CD4-positive, alpha-beta T cell (primary cell): ENCODE data around the gene B4GALT2. TPM values are rescaled to one million over a fixed set of nuclear protein-coding genes. Genes with fewer than 3 reads are reported as not detected.

Source experiments
- ATAC-seq: fragments of 200-7000 bp; cut with Tn5 transposase; one replicate; pipeline ENCODE4 v1.10.0; 2022; ENCODE audit warnings: mild to moderate bottlenecking; ENCODE audit not compliant: poor library complexity
- CTCF ChIA-PET: fragments of 350-600 bp; sonication (Branson Sonifier 250); formaldehyde crosslinking; loops from one replicate; lab custom pipeline; 2021; ENCODE audit warnings: antibody characterized with exemption, inconsistent platforms; lab: Charles Lee
- POLR2A ChIA-PET: fragments of 350-600 bp; sonication (Branson Sonifier 250); formaldehyde crosslinking; loops from one replicate; lab custom pipeline; 2021; ENCODE audit warnings: antibody characterized with exemption, inconsistent platforms; lab: Charles Lee
- DNase-seq, 14 experiments: peaks; one replicate each; pipeline ENCODE4 v3.0.0-alpha.2; 2013 to 2020; ENCODE audit warnings: mixed read lengths in 2 of 14
- H3K27ac ChIP-seq, 2 donors: one replicate each; pipeline versions ENCODE4 v1.5.1 to v1.7.0; 2013; ENCODE audit warnings: low read length in 2 of 2, low read depth in 1 of 2, mild to moderate bottlenecking in 1 of 2
- H3K27me3 ChIP-seq, 2 experiments: 1 replicate in 1 of 2; 2 replicates in 1 of 2; pipeline versions ENCODE4 v1.6.1 to v1.7.0; 2013; ENCODE audit warnings: low read length in 2 of 2, control low read depth in 1 of 2, mild to moderate bottlenecking in 1 of 2, moderate library complexity in 1 of 2; ENCODE audit not compliant: insufficient read depth in 2 of 2, control insufficient read depth in 1 of 2
- H3K36me3 ChIP-seq: one replicate; pipeline ENCODE4 v1.6.1; 2013; ENCODE audit warnings: low read length, control low read depth; ENCODE audit not compliant: insufficient read depth
- H3K4me1 ChIP-seq: one replicate; pipeline ENCODE4 v1.6.1; 2013; ENCODE audit warnings: low read length, control low read depth; ENCODE audit not compliant: insufficient read depth
- H3K4me3 ChIP-seq: one replicate; pipeline ENCODE4 v1.5.1; 2013; ENCODE audit warnings: mild to moderate bottlenecking, low read length, moderate library complexity
- H3K9me3 ChIP-seq, 2 experiments: 1 replicate in 1 of 2; 2 replicates in 1 of 2; pipeline versions ENCODE4 v1.6.1 to v1.7.0; 2013; ENCODE audit warnings: low read length in 2 of 2, mild to moderate bottlenecking in 2 of 2, control low read depth in 1 of 2, moderate library complexity in 1 of 2; ENCODE audit not compliant: control insufficient read depth in 1 of 2, insufficient read depth in 1 of 2
- H3K27ac Mint-ChIP-seq: one replicate; pipeline ENCODE4 v1.8.0; 2020; ENCODE audit warnings: mixed read lengths
- H3K27me3 Mint-ChIP-seq: one replicate; pipeline ENCODE4 v1.8.0; 2021; ENCODE audit warnings: mixed read lengths
- H3K36me3 Mint-ChIP-seq: one replicate; pipeline ENCODE4 v1.8.0; 2021; ENCODE audit warnings: low read depth, mixed read lengths
- H3K4me1 Mint-ChIP-seq: one replicate; pipeline ENCODE4 v1.8.0; 2021; ENCODE audit warnings: low read depth, mixed read lengths
- H3K4me3 Mint-ChIP-seq: one replicate; pipeline ENCODE4 v1.8.0; 2020; ENCODE audit warnings: mild to moderate bottlenecking, mixed read lengths
- H3K9me3 Mint-ChIP-seq: one replicate; pipeline ENCODE4 v1.8.0; 2020; ENCODE audit warnings: mixed read lengths
- CTCF ChIP-seq: fragments of 200-600 bp; IDR thresholded peaks from one replicate; pipeline ENCODE4 v1.8.0; 2022; ENCODE audit warnings: antibody characterized with exemption, mild to moderate bottlenecking
- intact Hi-C, 2 experiments: fragments of 100-400 bp; cut with DNase I in 1 of 2; cut with micrococcal nuclease in 1 of 2; formaldehyde crosslinking; loops; one replicate each; pipeline versions ENCODE4 v1.15.1 to v1.9.0; 2023 to 2025; cut with DNase I, micrococcal nuclease
- total RNA-seq, 174 experiments: library from RNA in 2 of 174; stranded (reverse) in 2 of 174; gene quantifications; one replicate each; pipeline ENCODE4 v1.2.3 and lab custom pipeline; 2021 to 2026

The B4GALT2 gene
- total RNA-seq, 2 experiments from 2014 or later: 0.22 to 0.34 TPM

- DNase-seq (no peak), ATAC-seq (no peak)
- no peak for TF ChIP-seq CTCF
- peak overlapping the region; percentile 94 for H3K4me3 ChIP-seq
- no peaks in the 10 kb centered on the region for H3K9me3 Mint-ChIP-seq
- H3K27ac Mint-ChIP-seq: peak overlapping the region; percentile 91
- no peaks in the 10 kb centered on the region for H3K9me3 ChIP-seq
- CTCF ChIA-PET: interaction anchor here (0.5 to 2.2 kb wide), 3 partner anchors 11 to 717 kb away, joined by 3 to 24 read pairs (median 5); partner anchors contain the start of gene ARTN
- POLR2A ChIA-PET: interaction anchor here (0.9 to 1.7 kb wide), 6 partner anchors 24 to 295 kb away, joined by 3 to 7 read pairs (median 5); partner anchors contain the start of genes ATP6V0B, DPH2, KDM4A and ST3GAL3
- peaks cover 9% of the 10 kb centered on the region for H3K36me3 ChIP-seq
- H3K4me1 ChIP-seq: peaks cover 36% of the 10 kb centered on the region
- H3K27ac ChIP-seq: peak overlapping the region; percentile 93 to 94
- H3K4me1 Mint-ChIP-seq: peaks cover 56% of the 10 kb centered on the region
- H3K4me3 Mint-ChIP-seq: peak overlapping the region; percentile 91
- H3K27me3 ChIP-seq: no peaks in the 10 kb centered on the region
- peaks cover 15% of the 10 kb centered on the region for H3K36me3 Mint-ChIP-seq
- H3K27me3 Mint-ChIP-seq: no peaks in the 10 kb centered on the region
- intact Hi-C loops: loop anchor here (1.0 to 10.0 kb wide), 12 partner anchors 24 to 1131 kb away; partner anchors contain the start of genes ATP6V0B (in 2 of the 2), ST3GAL3 (in 2 of the 2), CCDC24 (in 1 of the 2) and DMAP1 (in 1 of the 2)
Observed at GRCh38 chr1:43945674-43946235, 33.3 kb upstream of the B4GALT2 start.

GRCh38 chr1:43946236-43947060 is 32.6 kb upstream of the B4GALT2 start, which contains the start of gene IPO13:
TSS of gene IPO13 (plus strand) at chr1:43946950. CDS start at chr1:43947601, 651 bp downstream.
- Mint-ChIP-seq H3K9me3 (no peaks in the 10 kb centered on the region), H3K27me3 (no peaks in the 10 kb centered on the region), H3K4me3 (peak within 1 kb of the TSS; percentile 91), H3K4me1 (peaks cover 63% of the 10 kb centered on the region), H3K27ac (peak within 1 kb of the TSS; percentile 91), H3K36me3 (peaks cover 15% of the 10 kb centered on the region)
- peaks cover 36% of the 10 kb centered on the region for H3K4me1 ChIP-seq
- intact Hi-C loops: loop anchor here (1.0 to 10.0 kb wide), 12 partner anchors 23 to 1132 kb away; partner anchors contain the start of genes ATP6V0B (in 2 of the 2), ST3GAL3 (in 2 of the 2), CCDC24 (in 1 of the 2) and DMAP1 (in 1 of the 2)
- H3K9me3 ChIP-seq: no peaks in the 10 kb centered on the region
- ATAC-seq: peak; percentile 96
- H3K27ac ChIP-seq: peak within 1 kb of the TSS; percentile 93 to 94
- peak; percentile 65 for TF ChIP-seq CTCF
- H3K36me3 ChIP-seq: peaks cover 9% of the 10 kb centered on the region
- ChIA-PET CTCF (interaction anchor here (0.9 to 2.2 kb wide), 4 partner anchors 12 to 29 kb away, joined by 4 to 24 read pairs (median 6); partner anchors contain the start of genes ARTN, ATP6V0B and DPH2), POLR2A (interaction anchor here (0.9 to 1.7 kb wide), 7 partner anchors 23 to 296 kb away, joined by 3 to 7 read pairs (median 6); partner anchors contain the start of genes ATP6V0B, DPH2, KDM4A and ST3GAL3)
- H3K4me3 ChIP-seq: peak within 1 kb of the TSS; percentile 94
- DNase-seq: peak; percentile 91 to 97 (median 94)
- H3K27me3 ChIP-seq: no peaks in the 10 kb centered on the region
